NB4 (cell line): ENCODE data around the gene KRTAP21-3.

Experiments used
- CTCF ChIP-seq: IDR thresholded peaks from one replicate; pipeline ENCODE4 v1.5.1; 2012; ENCODE audit warnings: low read depth, low read length
- MYC ChIP-seq: IDR thresholded peaks from 2 replicates; pipeline ENCODE4 v1.6.1; 2011; ENCODE audit warnings: low read depth, low read length
- POLR2A ChIP-seq: IDR thresholded peaks from 2 replicates; pipeline ENCODE4 v1.6.1; 2011; ENCODE audit warnings: mild to moderate bottlenecking; ENCODE audit not compliant: insufficient read length; ENCODE audit errors: extremely low read depth
- TF ChIP-seq, protein P1 (sequence below): IDR thresholded peaks from 2 replicates; pipeline ENCODE4 v1.6.1; 2011; ENCODE audit warnings: low read depth, low read length

- TF ChIP-seq CTCF, result no peak
- TF ChIP-seq, protein P1, sequence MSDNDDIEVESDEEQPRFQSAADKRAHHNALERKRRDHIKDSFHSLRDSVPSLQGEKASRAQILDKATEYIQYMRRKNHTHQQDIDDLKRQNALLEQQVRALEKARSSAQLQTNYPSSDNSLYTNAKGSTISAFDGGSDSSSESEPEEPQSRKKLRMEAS, result no peak
- no peak for TF ChIP-seq POLR2A
- no peak for TF ChIP-seq MYC
These were observed 4.8 kb downstream of the KRTAP21-3 start for GRCh38 chr21:30713766-30714165.
